Caco-2 (cell line): ENCODE data around the gene KCNN3. TPM values are rescaled to one million over a fixed set of nuclear protein-coding genes. Genes with fewer than 3 reads are reported as not detected.

Experiments used
- BruUV-seq: library from RNA; stranded (reverse); fragments of 400-500 nt; replicated peaks from 2 replicates; lab custom pipeline; 2021; lab: Mats Ljungman, UMichigan
- CTCF ChIA-PET: fragments of 300-600 bp; sonication (Branson Sonifier 250); formaldehyde crosslinking; loops from one replicate; lab custom pipeline; 2022; ENCODE audit warnings: antibody characterized with exemption; lab: Charles Lee
- POLR2A ChIA-PET: fragments of 300-600 bp; sonication (Branson Sonifier 250); formaldehyde crosslinking; loops from one replicate; lab custom pipeline; 2022; ENCODE audit warnings: antibody characterized with exemption; lab: Charles Lee
- DNase-seq, 2 experiments: peaks; one replicate each; pipeline versions ENCODE4 v3.0.0 to v3.0.0-alpha.2; 2020 to 2022
- H3K27me3 ChIP-seq: replicated peaks from 2 replicates; pipeline ENCODE4 v1.6.0; 2011; ENCODE audit warnings: low read length; ENCODE audit not compliant: control insufficient read depth, insufficient read depth
- H3K36me3 ChIP-seq: 2 replicates; pipeline ENCODE4 v1.5.1; 2011; ENCODE audit warnings: low read length; ENCODE audit not compliant: control insufficient read depth, insufficient read depth
- H3K4me1 ChIP-seq: fragments of 250-450 bp; sonication (Bioruptor Pico); 2 replicates; pipeline ENCODE4 v1.5.1; 2020; ENCODE audit warnings: mild to moderate bottlenecking
- H3K4me3 ChIP-seq: 2 replicates; pipeline ENCODE4 v1.5.1; 2011; ENCODE audit warnings: low read depth, mild to moderate bottlenecking, control low read depth, low read length
- H3K9me3 ChIP-seq: fragments of 250-450 bp; sonication (Bioruptor Pico); 2 replicates; pipeline ENCODE4 v1.5.1; 2020; ENCODE audit warnings: mild to moderate bottlenecking, moderate library complexity
- H3K27ac Mint-ChIP-seq: one replicate; pipeline ENCODE4 v1.8.0; 2022; ENCODE audit warnings: mixed read lengths; ENCODE audit not compliant: unreplicated experiment
- H3K27me3 Mint-ChIP-seq: one replicate; pipeline ENCODE4 v1.8.0; 2022; ENCODE audit warnings: mixed read lengths; ENCODE audit not compliant: insufficient read depth, unreplicated experiment
- H3K36me3 Mint-ChIP-seq: one replicate; pipeline ENCODE4 v1.8.0; 2022; ENCODE audit warnings: mild to moderate bottlenecking, mixed read lengths; ENCODE audit not compliant: insufficient read depth, unreplicated experiment
- H3K4me1 Mint-ChIP-seq: one replicate; pipeline ENCODE4 v1.8.0; 2022; ENCODE audit warnings: low read depth, mixed read lengths; ENCODE audit not compliant: unreplicated experiment
- H3K4me3 Mint-ChIP-seq: one replicate; pipeline ENCODE4 v1.8.0; 2022; ENCODE audit warnings: mild to moderate bottlenecking, moderate library complexity, mixed read lengths; ENCODE audit not compliant: unreplicated experiment
- H3K9me3 Mint-ChIP-seq: one replicate; pipeline ENCODE4 v1.8.0; 2022; ENCODE audit warnings: mixed read lengths; ENCODE audit not compliant: unreplicated experiment
- intact Hi-C: fragments of 100-400 bp; cut with micrococcal nuclease; formaldehyde crosslinking; loops from one replicate; pipeline ENCODE4 v1.10.0; 2022; ENCODE audit not compliant: unreplicated experiment
- total RNA-seq: library from RNA; stranded (reverse); gene quantifications from 2 replicates; pipeline ENCODE4 v1.2.3, GENCODE V29; 2022
- TF ChIP-seq, protein P1 (sequence below), 2 experiments: fragments of 200-600 bp in 1 of 2; IDR thresholded peaks; 1 replicate in 1 of 2; 2 replicates in 1 of 2; pipeline versions ENCODE4 v1.5.1 to v1.8.0; 2011 to 2022; ENCODE audit warnings: antibody characterized with exemption in 1 of 2, control low read depth in 1 of 2, inconsistent platforms in 1 of 2, low read depth in 1 of 2, low read length in 1 of 2, mild to moderate bottlenecking in 1 of 2, moderate library complexity in 1 of 2; ENCODE audit not compliant: insufficient read depth in 1 of 2, severe bottlenecking in 1 of 2, unreplicated experiment in 1 of 2

KCNN3 gene
- total RNA-seq, 1 experiment from 2014 or later, result 0.05 TPM

DNA sequence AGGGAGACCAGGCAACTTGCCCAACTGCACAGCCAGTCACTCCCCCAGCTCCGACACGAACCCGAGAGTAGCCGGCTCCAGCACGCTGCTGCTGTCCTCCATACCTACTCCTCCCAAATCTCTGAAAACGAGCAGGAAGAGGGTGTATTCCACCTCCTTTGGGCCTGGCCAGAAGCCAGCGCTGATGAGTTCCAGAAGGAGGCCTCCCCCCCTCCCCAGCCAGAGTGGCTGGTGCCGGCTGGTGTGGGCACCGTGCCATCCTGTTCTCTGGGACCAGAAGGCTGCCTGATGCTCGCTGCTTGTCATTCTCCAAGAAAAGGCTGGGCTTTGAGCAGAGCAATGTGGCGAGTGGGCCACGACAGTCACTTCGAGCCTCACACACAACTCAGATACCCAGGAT lies 22.2 kb downstream of the KCNN3 start:
- no peaks in the 10 kb centered on the region for H3K36me3 ChIP-seq
- intact Hi-C loops, result no loop called here
- BruUV-seq, result no TSS peak
- POLR2A ChIA-PET, result no interaction called here
- H3K4me3 Mint-ChIP-seq, result no peak overlapping the region
- no peak for DNase-seq
- TF ChIP-seq, protein P1, sequence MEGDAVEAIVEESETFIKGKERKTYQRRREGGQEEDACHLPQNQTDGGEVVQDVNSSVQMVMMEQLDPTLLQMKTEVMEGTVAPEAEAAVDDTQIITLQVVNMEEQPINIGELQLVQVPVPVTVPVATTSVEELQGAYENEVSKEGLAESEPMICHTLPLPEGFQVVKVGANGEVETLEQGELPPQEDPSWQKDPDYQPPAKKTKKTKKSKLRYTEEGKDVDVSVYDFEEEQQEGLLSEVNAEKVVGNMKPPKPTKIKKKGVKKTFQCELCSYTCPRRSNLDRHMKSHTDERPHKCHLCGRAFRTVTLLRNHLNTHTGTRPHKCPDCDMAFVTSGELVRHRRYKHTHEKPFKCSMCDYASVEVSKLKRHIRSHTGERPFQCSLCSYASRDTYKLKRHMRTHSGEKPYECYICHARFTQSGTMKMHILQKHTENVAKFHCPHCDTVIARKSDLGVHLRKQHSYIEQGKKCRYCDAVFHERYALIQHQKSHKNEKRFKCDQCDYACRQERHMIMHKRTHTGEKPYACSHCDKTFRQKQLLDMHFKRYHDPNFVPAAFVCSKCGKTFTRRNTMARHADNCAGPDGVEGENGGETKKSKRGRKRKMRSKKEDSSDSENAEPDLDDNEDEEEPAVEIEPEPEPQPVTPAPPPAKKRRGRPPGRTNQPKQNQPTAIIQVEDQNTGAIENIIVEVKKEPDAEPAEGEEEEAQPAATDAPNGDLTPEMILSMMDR (IDR thresholded peaks at IDR 0.05; ENCODE audit: insufficient read depth in 1 of 2, low read depth in 1 of 2, low read length in 1 of 2, severe bottlenecking in 1 of 2, unreplicated experiment in 1 of 2), result no peak
- CTCF ChIA-PET, result no interaction called here
- no peak overlapping the region for H3K4me3 ChIP-seq
- no peaks in the 10 kb centered on the region for H3K4me1 Mint-ChIP-seq
- no peaks in the 10 kb centered on the region for H3K36me3 Mint-ChIP-seq
- H3K4me1 ChIP-seq, result no peaks in the 10 kb centered on the region
- no peaks in the 10 kb centered on the region for H3K9me3 Mint-ChIP-seq
- no peak overlapping the region for H3K27ac Mint-ChIP-seq
- H3K9me3 ChIP-seq, result no peaks in the 10 kb centered on the region
- H3K27me3 Mint-ChIP-seq, result peaks cover 8% of the 10 kb centered on the region
- no peaks in the 10 kb centered on the region for H3K27me3 ChIP-seq

DNA sequence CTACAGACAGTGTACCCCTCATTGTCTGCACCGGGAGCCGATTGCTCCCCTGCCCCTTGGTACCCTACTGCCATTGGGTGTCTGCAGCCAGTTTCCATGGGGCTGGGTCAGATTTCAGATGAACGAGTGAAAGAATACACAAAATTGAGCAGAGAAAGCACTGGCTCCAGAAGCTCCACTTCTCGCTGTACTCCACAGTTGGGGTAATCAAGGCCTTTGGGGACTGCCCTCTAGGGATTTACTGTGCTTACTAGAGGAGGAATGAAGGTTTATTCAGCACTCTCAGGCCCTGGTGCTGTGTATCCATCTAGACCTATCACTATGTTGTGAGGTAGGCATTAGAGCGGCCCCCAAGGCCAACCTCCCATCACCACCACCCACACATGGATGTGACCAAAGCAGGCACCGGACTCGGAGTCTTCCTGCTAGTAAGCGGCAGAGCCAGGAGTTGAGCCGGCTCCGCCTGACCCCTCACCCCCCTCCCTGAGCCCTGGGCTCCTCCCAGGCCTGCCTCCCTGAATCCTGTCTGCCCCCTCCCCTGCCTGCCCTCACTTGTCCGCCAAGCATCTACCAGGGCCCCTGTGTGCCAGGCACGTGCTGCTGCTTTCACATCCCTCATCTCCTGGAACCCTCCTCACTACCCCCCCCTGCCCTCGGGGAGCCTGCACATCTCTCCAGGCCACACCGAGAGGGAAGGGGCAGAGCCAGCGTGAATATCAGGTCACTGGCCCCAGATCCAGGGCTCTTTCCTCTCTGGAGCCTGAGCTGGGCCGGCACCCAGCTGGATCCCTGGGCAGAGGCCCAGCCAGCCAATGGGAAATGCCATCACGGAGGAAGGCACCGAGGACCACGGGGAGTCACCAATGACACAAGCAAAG lies 23.3 kb downstream of the KCNN3 start:
- no TSS peak for BruUV-seq
- TF ChIP-seq, protein P1 (IDR thresholded peaks at IDR 0.05; ENCODE audit: insufficient read depth in 1 of 2, low read depth in 1 of 2, low read length in 1 of 2, severe bottlenecking in 1 of 2, unreplicated experiment in 1 of 2), result no peak
- intact Hi-C loops, result no loop called here
- no peak for DNase-seq
- Mint-ChIP-seq H3K27me3 (peaks cover 8% of the 10 kb centered on the region), H3K4me1 (no peaks in the 10 kb centered on the region), H3K4me3 (no peak overlapping the region), H3K9me3 (no peaks in the 10 kb centered on the region), H3K27ac (no peak overlapping the region), H3K36me3 (no peaks in the 10 kb centered on the region)
- no peaks in the 10 kb centered on the region for H3K9me3 ChIP-seq
- ChIA-PET CTCF (no interaction called here), POLR2A (no interaction called here)
- H3K36me3 ChIP-seq, result no peaks in the 10 kb centered on the region
- H3K27me3 ChIP-seq, result no peaks in the 10 kb centered on the region
- H3K4me3 ChIP-seq, result no peak overlapping the region
- no peaks in the 10 kb centered on the region for H3K4me1 ChIP-seq

DNA sequence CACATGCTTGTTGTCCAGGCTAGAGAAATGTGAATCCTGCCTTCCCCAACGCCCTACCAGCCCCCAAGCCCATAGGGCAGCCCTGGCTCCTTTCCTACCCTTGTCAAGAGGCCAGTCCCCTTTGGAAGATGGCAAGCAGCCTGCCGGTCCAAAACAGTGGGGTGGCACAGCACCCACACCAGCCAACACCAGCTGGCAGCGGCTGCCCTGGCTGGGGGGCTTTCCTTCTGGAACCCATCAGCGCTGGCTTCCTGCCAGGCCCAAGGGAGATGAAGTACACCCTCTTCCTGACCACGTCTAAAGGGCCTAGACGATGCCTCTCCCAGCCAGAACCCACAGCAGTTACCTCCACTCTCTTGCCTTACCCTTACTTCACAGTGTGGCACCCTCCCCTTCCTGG lies 24.2 kb downstream of the KCNN3 start:
- no peak overlapping the region for H3K27ac Mint-ChIP-seq
- H3K36me3 Mint-ChIP-seq, result no peaks in the 10 kb centered on the region
- CTCF ChIA-PET, result no interaction called here
- H3K9me3 ChIP-seq, result no peaks in the 10 kb centered on the region
- BruUV-seq, result no TSS peak
- POLR2A ChIA-PET, result no interaction called here
- H3K4me1 ChIP-seq, result no peaks in the 10 kb centered on the region
- no peak for DNase-seq
- H3K36me3 ChIP-seq, result no peaks in the 10 kb centered on the region
- H3K4me3 Mint-ChIP-seq, result no peak overlapping the region
- TF ChIP-seq, protein P1 (IDR thresholded peaks at IDR 0.05; ENCODE audit: insufficient read depth in 1 of 2, low read depth in 1 of 2, low read length in 1 of 2, severe bottlenecking in 1 of 2, unreplicated experiment in 1 of 2), result no peak
- no peaks in the 10 kb centered on the region for H3K27me3 ChIP-seq
- no peaks in the 10 kb centered on the region for H3K9me3 Mint-ChIP-seq
- intact Hi-C loops, result no loop called here
- no peaks in the 10 kb centered on the region for H3K4me1 Mint-ChIP-seq
- H3K27me3 Mint-ChIP-seq, result peaks cover 8% of the 10 kb centered on the region
- no peak overlapping the region for H3K4me3 ChIP-seq
